Measurements from ENCODE around the gene SLC46A3. TPM values are rescaled to one million over a fixed set of nuclear protein-coding genes. Genes with fewer than 3 reads are reported as not detected.

SLC46A3 gene
- total and polyA plus RNA-seq, 2 donors (not counting 1 experiment from before 2014, with no cell fraction given), result 2.6 to 6.4 TPM

GRCh38 chr13:28728642-28729041 lies 9.9 kb upstream of the SLC46A3 start:
- no peak for TF ChIP-seq EZH2 (IDR thresholded peaks at IDR 0.05; ENCODE audit: low read length, missing control alignments)
- TF ChIP-seq CTCF (conservative IDR thresholded peaks at IDR 0.05 in 1 of 2, IDR thresholded peaks at IDR 0.05 in 1 of 2; ENCODE audit: low read depth in 1 of 2, low read length in 2 of 2), result no peak
- Histone ChIP-seq H3K27ac (ENCODE audit: insufficient read depth, low read length) (no peak overlapping the region), H3K4me1 (ENCODE audit: control insufficient read depth, extremely low read depth, insufficient read depth, low read length) (no peaks in the 10 kb centered on the region), H3K27me3 (ENCODE audit: control insufficient read depth, insufficient read depth, low read length) (peaks cover 4% of the 10 kb centered on the region), H3K9ac (ENCODE audit: insufficient read depth, low read length) (no peak overlapping the region), H3K9me3 (ENCODE audit: control insufficient read depth, insufficient read depth, low read depth, low read length) (no peaks in the 10 kb centered on the region), H4K20me1 (ENCODE audit: control insufficient read depth, extremely low read depth, insufficient read depth, low read length) (no peaks in the 10 kb centered on the region), H3K4me3 (replicated peaks in 1 of 4; ENCODE audit: control extremely low read depth in 1 of 4, insufficient read depth in 1 of 4, low read depth in 3 of 4, low read length in 4 of 4) (no peak overlapping the region), H3K4me2 (ENCODE audit: extremely low read depth, insufficient read depth, low read length) (no peak overlapping the region), H3K79me2 (ENCODE audit: control insufficient read depth, insufficient read depth, low read length) (no peaks in the 10 kb centered on the region), H2AFZ (ENCODE audit: low read length) (no peak overlapping the region), H3K36me3 (ENCODE audit: control insufficient read depth, insufficient read depth, low read length) (no peaks in the 10 kb centered on the region)
- no peak for DNase-seq (ENCODE audit: low read depth in 2 of 2)

- no peaks in the 10 kb centered on the region for H3K4me1 ChIP-seq (ENCODE audit: control insufficient read depth, extremely low read depth, insufficient read depth, low read length)
- no peak for TF ChIP-seq CTCF (conservative IDR thresholded peaks at IDR 0.05 in 1 of 2, IDR thresholded peaks at IDR 0.05 in 1 of 2; ENCODE audit: low read depth in 1 of 2, low read length in 2 of 2)
- TF ChIP-seq EZH2 (IDR thresholded peaks at IDR 0.05; ENCODE audit: low read length, missing control alignments), result no peak
- H3K4me2 ChIP-seq (ENCODE audit: extremely low read depth, insufficient read depth, low read length), result no peak overlapping the region
- no peak overlapping the region for H3K27ac ChIP-seq (ENCODE audit: insufficient read depth, low read length)
- H3K36me3 ChIP-seq (ENCODE audit: control insufficient read depth, insufficient read depth, low read length), result no peaks in the 10 kb centered on the region
- no peak overlapping the region for H3K9ac ChIP-seq (ENCODE audit: insufficient read depth, low read length)
- no peaks in the 10 kb centered on the region for H3K79me2 ChIP-seq (ENCODE audit: control insufficient read depth, insufficient read depth, low read length)
- peaks cover 4% of the 10 kb centered on the region for H3K27me3 ChIP-seq (ENCODE audit: control insufficient read depth, insufficient read depth, low read length)
- no peaks in the 10 kb centered on the region for H3K9me3 ChIP-seq (ENCODE audit: control insufficient read depth, insufficient read depth, low read depth, low read length)
- no peak for DNase-seq (ENCODE audit: low read depth in 2 of 2)
- H3K4me3 ChIP-seq (replicated peaks in 1 of 4; ENCODE audit: control extremely low read depth in 1 of 4, insufficient read depth in 1 of 4, low read depth in 3 of 4, low read length in 4 of 4), result no peak overlapping the region
- no peak overlapping the region for H2AFZ ChIP-seq (ENCODE audit: low read length)
- no peaks in the 10 kb centered on the region for H4K20me1 ChIP-seq (ENCODE audit: control insufficient read depth, extremely low read depth, insufficient read depth, low read length)
Measured at GRCh38 chr13:28725046-28725610, 6.4 kb upstream of the SLC46A3 start.

- H3K27me3 ChIP-seq (ENCODE audit: control insufficient read depth, insufficient read depth, low read length), result peaks cover 4% of the 10 kb centered on the region
- H3K4me1 ChIP-seq (ENCODE audit: control insufficient read depth, extremely low read depth, insufficient read depth, low read length), result no peaks in the 10 kb centered on the region
- TF ChIP-seq EZH2 (IDR thresholded peaks at IDR 0.05; ENCODE audit: low read length, missing control alignments) (no peak), CTCF (conservative IDR thresholded peaks at IDR 0.05 in 1 of 2, IDR thresholded peaks at IDR 0.05 in 1 of 2; ENCODE audit: low read depth in 1 of 2, low read length in 2 of 2) (no peak)
- no peaks in the 10 kb centered on the region for H3K79me2 ChIP-seq (ENCODE audit: control insufficient read depth, insufficient read depth, low read length)
- no peak overlapping the region for H3K9ac ChIP-seq (ENCODE audit: insufficient read depth, low read length)
- H2AFZ ChIP-seq (ENCODE audit: low read length), result no peak overlapping the region
- no peaks in the 10 kb centered on the region for H4K20me1 ChIP-seq (ENCODE audit: control insufficient read depth, extremely low read depth, insufficient read depth, low read length)
- H3K4me3 ChIP-seq (replicated peaks in 1 of 4; ENCODE audit: control extremely low read depth in 1 of 4, insufficient read depth in 1 of 4, low read depth in 3 of 4, low read length in 4 of 4), result no peak overlapping the region
- no peak overlapping the region for H3K4me2 ChIP-seq (ENCODE audit: extremely low read depth, insufficient read depth, low read length)
- DNase-seq (ENCODE audit: low read depth in 2 of 2), result no peak
- H3K36me3 ChIP-seq (ENCODE audit: control insufficient read depth, insufficient read depth, low read length), result no peaks in the 10 kb centered on the region
- H3K9me3 ChIP-seq (ENCODE audit: control insufficient read depth, insufficient read depth, low read depth, low read length), result no peaks in the 10 kb centered on the region
- H3K27ac ChIP-seq (ENCODE audit: insufficient read depth, low read length), result no peak overlapping the region
Measured at GRCh38 chr13:28723806-28724205, 5.0 kb upstream of the SLC46A3 start.

Data from fibroblast of lung (primary cell).